HuH-7.5 (cell line): Measurements from ENCODE around the gene EBNA1BP2.
"Not testable (repeated sequence)": the region's sequence is repeated elsewhere in the genome, so short reads cannot be mapped to it uniquely, and the experiment has no call there.

Experiments used
- DNase-seq: peaks from one replicate; pipeline ENCODE4 v3.0.0; 2011; ENCODE audit warnings: low spot score

The EBNA1BP2 gene

DNA sequence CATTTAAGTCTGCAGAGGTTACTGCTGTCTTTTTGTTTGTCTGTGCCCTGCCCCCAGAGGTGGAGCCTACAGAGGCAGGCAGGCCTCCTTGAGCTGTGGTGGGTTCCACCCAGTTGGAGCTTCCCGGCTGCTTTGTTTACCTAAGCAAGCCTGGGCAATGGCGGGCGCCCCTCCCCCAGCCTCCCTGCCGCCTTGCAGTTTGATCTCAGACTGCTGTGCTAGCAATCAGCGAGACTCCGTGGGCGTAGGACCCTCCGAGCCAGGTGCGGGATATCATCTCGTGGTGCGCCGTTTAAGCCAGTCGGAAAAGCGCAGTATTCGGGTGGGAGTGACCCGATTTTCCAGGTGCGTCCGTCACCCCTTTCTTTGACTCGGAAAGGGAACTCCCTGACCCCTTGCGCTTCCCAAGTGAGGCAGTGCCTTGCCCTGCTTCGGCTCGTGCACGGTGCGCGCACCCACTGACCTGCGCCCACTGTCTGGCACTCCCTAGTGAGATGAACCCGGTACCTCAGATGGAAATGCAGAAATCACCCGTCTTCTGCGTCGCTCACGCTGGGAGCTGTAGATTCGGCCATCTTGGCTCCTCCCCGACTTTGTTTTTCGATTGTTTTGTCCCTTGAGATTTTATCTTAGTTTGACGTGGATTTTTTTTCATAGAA, 52.0 kb downstream of the EBNA1BP2 start:
- not testable (repeated sequence) for DNase-seq
